Panc1 (cell line): Measurements from ENCODE around the gene RAB22A. TPM values are rescaled to one million over a fixed set of nuclear protein-coding genes. Genes with fewer than 3 reads are reported as not detected.

ENCODE experiments used
- ATAC-seq: fragments of 200-7000 bp; cut with Tn5 transposase; 2 replicates; pipeline ENCODE4 v1.9.1; 2020; ENCODE audit warnings: mild to moderate bottlenecking, moderate library complexity
- BruUV-seq: library from RNA; stranded (reverse); fragments of 400-500 nt; replicated peaks from 2 replicates; lab custom pipeline; 2021; lab: Mats Ljungman, UMichigan
- CTCF ChIA-PET: fragments of 300-600 bp; sonication (Branson Sonifier 250); formaldehyde crosslinking; loops from one replicate; lab custom pipeline; 2022; ENCODE audit warnings: antibody characterized with exemption; lab: Charles Lee
- POLR2A ChIA-PET: fragments of 300-600 bp; sonication (Branson Sonifier 250); formaldehyde crosslinking; loops from one replicate; lab custom pipeline; 2022; ENCODE audit warnings: antibody characterized with exemption; lab: Charles Lee
- DNase-seq: peaks from one replicate; pipeline ENCODE4 v3.0.0-alpha.2; 2010; ENCODE audit warnings: low read depth, low spot score
- H3K27ac ChIP-seq: 2 replicates; pipeline ENCODE4 v1.5.1; 2011; ENCODE audit warnings: mild to moderate bottlenecking, low read length, inconsistent platforms
- H3K27me3 ChIP-seq: fragments of 200-500 bp; sonication (Bioruptor generic); 2 replicates; pipeline ENCODE4 v1.6.0; 2014; ENCODE audit warnings: low read length, inconsistent platforms; ENCODE audit not compliant: control insufficient read depth, insufficient read depth
- H3K36me3 ChIP-seq: fragments of 200-500 bp; sonication (Bioruptor generic); 2 replicates; pipeline ENCODE4 v1.5.1; 2014; ENCODE audit warnings: inconsistent platforms, mild to moderate bottlenecking, low read length, moderate library complexity; ENCODE audit not compliant: control insufficient read depth, insufficient read depth
- H3K4me1 ChIP-seq: 2 replicates; pipeline ENCODE4 v1.5.1; 2011; ENCODE audit warnings: inconsistent platforms, mild to moderate bottlenecking, low read length, moderate library complexity; ENCODE audit not compliant: control insufficient read depth, insufficient read depth
- H3K4me3 ChIP-seq, 2 experiments: 2 replicates each; pipeline ENCODE4 v1.5.1; 2011 to 2012; ENCODE audit warnings: low read depth in 2 of 2, low read length in 2 of 2, mild to moderate bottlenecking in 2 of 2, inconsistent platforms in 1 of 2, moderate library complexity in 1 of 2
- H3K9me3 ChIP-seq: fragments of 200-500 bp; sonication (Bioruptor generic); 2 replicates; pipeline ENCODE4 v1.5.1; 2014; ENCODE audit warnings: low read depth, mild to moderate bottlenecking, inconsistent platforms, low read length, moderate library complexity; ENCODE audit not compliant: control insufficient read depth, insufficient read depth
- POLR2AphosphoS5 ChIP-seq: IDR thresholded peaks from 2 replicates; pipeline ENCODE4 v1.6.1; 2012; ENCODE audit warnings: mild to moderate bottlenecking, low read depth, low read length, moderate library complexity
- SIN3A ChIP-seq: IDR thresholded peaks from 2 replicates; pipeline ENCODE4 v1.6.1; 2012; ENCODE audit warnings: low read depth, mild to moderate bottlenecking, low read length, moderate library complexity, borderline replicate concordance; ENCODE audit not compliant: insufficient read depth
- TCF7L2 ChIP-seq: IDR thresholded peaks from 2 replicates; pipeline ENCODE4 v1.6.1; 2011; ENCODE audit warnings: mild to moderate bottlenecking, low read depth, low read length, inconsistent platforms
- in situ Hi-C: cut with HindIII; loops from 2 replicates; pipeline ENCODE4 v1.10.0; 2016; ENCODE audit warnings: low sequenced_read_pairs, low pct_unique_long_range_greater_than_20kb
- intact Hi-C: fragments of 100-400 bp; cut with micrococcal nuclease; formaldehyde crosslinking; loops from one replicate; pipeline ENCODE4 v1.10.0; 2022; ENCODE audit not compliant: unreplicated experiment
- total RNA-seq: library from RNA; stranded (reverse); gene quantifications from one replicate; pipeline ENCODE4 v1.2.1, GENCODE V29; 2021; ENCODE audit not compliant: unreplicated experiment
- TF ChIP-seq, protein P1 (sequence below): fragments of 450-650 bp; IDR thresholded peaks from 2 replicates; pipeline ENCODE4 v1.5.1; 2017; ENCODE audit warnings: mild to moderate bottlenecking
- TF ChIP-seq, protein P2 (sequence below), 2 experiments: IDR thresholded peaks; 2 replicates each; pipeline ENCODE4 v1.6.1; 2011 to 2012; ENCODE audit warnings: low read depth in 2 of 2, control low read depth in 1 of 2, low read length in 1 of 2, mild to moderate bottlenecking in 1 of 2, moderate library complexity in 1 of 2; ENCODE audit not compliant: insufficient read depth in 1 of 2

RAB22A gene
- total RNA-seq, 1 experiment from 2014 or later: 21.1 TPM

DNA sequence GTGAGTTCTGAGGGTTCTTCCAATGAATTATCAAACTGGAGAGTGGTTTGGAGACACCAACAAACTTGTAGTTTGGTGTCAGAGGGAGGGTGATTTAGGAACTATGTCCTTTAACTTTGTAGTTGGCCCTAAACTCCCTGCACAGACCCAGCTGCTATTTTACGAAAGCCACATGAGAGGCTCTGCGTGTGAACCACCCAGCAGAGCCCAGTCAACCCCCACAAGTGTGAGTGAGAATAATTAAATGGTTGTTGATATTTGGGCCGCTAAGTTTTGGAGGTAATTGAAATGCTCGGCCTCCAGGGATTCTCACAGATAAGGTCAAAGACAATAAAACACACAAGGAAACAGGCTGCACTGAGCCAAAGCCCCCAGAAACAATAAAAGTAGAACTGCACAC is 72.6 kb downstream of the RAB22A start:
- DNase-seq (no peak), ATAC-seq (no peak)
- no peaks in the 10 kb centered on the region for H3K27me3 ChIP-seq
- no peaks in the 10 kb centered on the region for H3K4me1 ChIP-seq
- TF ChIP-seq, protein P1, sequence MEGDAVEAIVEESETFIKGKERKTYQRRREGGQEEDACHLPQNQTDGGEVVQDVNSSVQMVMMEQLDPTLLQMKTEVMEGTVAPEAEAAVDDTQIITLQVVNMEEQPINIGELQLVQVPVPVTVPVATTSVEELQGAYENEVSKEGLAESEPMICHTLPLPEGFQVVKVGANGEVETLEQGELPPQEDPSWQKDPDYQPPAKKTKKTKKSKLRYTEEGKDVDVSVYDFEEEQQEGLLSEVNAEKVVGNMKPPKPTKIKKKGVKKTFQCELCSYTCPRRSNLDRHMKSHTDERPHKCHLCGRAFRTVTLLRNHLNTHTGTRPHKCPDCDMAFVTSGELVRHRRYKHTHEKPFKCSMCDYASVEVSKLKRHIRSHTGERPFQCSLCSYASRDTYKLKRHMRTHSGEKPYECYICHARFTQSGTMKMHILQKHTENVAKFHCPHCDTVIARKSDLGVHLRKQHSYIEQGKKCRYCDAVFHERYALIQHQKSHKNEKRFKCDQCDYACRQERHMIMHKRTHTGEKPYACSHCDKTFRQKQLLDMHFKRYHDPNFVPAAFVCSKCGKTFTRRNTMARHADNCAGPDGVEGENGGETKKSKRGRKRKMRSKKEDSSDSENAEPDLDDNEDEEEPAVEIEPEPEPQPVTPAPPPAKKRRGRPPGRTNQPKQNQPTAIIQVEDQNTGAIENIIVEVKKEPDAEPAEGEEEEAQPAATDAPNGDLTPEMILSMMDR: no peak
- TF ChIP-seq, protein P2, sequence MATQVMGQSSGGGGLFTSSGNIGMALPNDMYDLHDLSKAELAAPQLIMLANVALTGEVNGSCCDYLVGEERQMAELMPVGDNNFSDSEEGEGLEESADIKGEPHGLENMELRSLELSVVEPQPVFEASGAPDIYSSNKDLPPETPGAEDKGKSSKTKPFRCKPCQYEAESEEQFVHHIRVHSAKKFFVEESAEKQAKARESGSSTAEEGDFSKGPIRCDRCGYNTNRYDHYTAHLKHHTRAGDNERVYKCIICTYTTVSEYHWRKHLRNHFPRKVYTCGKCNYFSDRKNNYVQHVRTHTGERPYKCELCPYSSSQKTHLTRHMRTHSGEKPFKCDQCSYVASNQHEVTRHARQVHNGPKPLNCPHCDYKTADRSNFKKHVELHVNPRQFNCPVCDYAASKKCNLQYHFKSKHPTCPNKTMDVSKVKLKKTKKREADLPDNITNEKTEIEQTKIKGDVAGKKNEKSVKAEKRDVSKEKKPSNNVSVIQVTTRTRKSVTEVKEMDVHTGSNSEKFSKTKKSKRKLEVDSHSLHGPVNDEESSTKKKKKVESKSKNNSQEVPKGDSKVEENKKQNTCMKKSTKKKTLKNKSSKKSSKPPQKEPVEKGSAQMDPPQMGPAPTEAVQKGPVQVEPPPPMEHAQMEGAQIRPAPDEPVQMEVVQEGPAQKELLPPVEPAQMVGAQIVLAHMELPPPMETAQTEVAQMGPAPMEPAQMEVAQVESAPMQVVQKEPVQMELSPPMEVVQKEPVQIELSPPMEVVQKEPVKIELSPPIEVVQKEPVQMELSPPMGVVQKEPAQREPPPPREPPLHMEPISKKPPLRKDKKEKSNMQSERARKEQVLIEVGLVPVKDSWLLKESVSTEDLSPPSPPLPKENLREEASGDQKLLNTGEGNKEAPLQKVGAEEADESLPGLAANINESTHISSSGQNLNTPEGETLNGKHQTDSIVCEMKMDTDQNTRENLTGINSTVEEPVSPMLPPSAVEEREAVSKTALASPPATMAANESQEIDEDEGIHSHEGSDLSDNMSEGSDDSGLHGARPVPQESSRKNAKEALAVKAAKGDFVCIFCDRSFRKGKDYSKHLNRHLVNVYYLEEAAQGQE (IDR thresholded peaks at IDR 0.05; ENCODE audit: insufficient read depth in 1 of 2, low read depth in 2 of 2, low read length in 1 of 2): no peak
- TF ChIP-seq TCF7L2: no peak
- TF ChIP-seq SIN3A: no peak
- TF ChIP-seq POLR2AphosphoS5: no peak
- no peaks in the 10 kb centered on the region for H3K36me3 ChIP-seq
- intact Hi-C loops (no loop called here), in situ Hi-C loops (no loop called here)
- H3K9me3 ChIP-seq: peaks cover 8% of the 10 kb centered on the region; the same call in 1 of the 2 replicates
- no peak overlapping the region for H3K27ac ChIP-seq
- ChIA-PET CTCF (no interaction called here), POLR2A (no interaction called here)
- no TSS peak for BruUV-seq
- H3K4me3 ChIP-seq: no peak overlapping the region

DNA sequence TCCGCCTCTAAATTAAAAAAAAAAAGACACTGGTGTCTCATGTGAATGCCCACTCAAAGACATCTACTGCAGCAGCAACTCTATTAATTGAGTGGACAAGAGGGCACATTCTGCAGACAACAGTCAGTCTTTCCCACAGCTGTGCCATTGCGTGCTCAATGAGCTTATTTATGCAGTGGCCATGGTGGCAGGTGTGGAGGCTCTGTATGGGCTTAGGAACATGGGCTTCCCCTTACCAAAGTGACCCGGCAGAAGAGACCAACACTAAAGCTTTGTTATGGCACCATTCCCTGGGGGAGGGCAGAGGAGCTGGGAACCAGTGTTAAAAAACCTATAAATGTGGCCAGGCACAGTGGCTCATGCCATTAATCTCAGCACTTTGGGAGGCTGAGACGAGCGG is 75.3 kb downstream of the RAB22A start:
- intact Hi-C loops: no loop called here
- TF ChIP-seq, protein P1: no peak
- TF ChIP-seq SIN3A (no peak), POLR2AphosphoS5 (no peak), TCF7L2 (no peak)
- TF ChIP-seq, protein P2 (IDR thresholded peaks at IDR 0.05; ENCODE audit: insufficient read depth in 1 of 2, low read depth in 2 of 2, low read length in 1 of 2): no peak
- ATAC-seq (no peak), DNase-seq (no peak)
- Histone ChIP-seq H3K27me3 (no peaks in the 10 kb centered on the region), H3K4me1 (no peaks in the 10 kb centered on the region), H3K36me3 (no peaks in the 10 kb centered on the region), H3K27ac (no peak overlapping the region), H3K4me3 (no peak overlapping the region), H3K9me3 (peaks cover 8% of the 10 kb centered on the region; the same call in 1 of the 2 replicates)
- CTCF ChIA-PET: no interaction called here
- in situ Hi-C loops: no loop called here
- POLR2A ChIA-PET: no interaction called here
- no TSS peak for BruUV-seq
